Endothelial cell of umbilical vein (primary cell): ENCODE results near the gene CCR7. TPM values are rescaled to one million over a fixed set of nuclear protein-coding genes. Genes with fewer than 3 reads are reported as not detected.

ENCODE experiments used
- BruUV-seq: library from RNA; stranded (reverse); fragments of 400-500 nt; replicated peaks from 2 replicates; lab custom pipeline; 2021; lab: Mats Ljungman, UMichigan
- CTCF ChIA-PET: fragments of 300-600, 350-600 bp; sonication (Branson Sonifier 250); formaldehyde crosslinking; loops from one replicate; lab custom pipeline; 2021; ENCODE audit warnings: antibody characterized with exemption, inconsistent platforms; lab: Charles Lee
- POLR2A ChIA-PET: fragments of 300-600, 350-600 bp; sonication (Branson Sonifier 250); formaldehyde crosslinking; loops from one replicate; lab custom pipeline; 2021; ENCODE audit warnings: antibody characterized with exemption, inconsistent platforms; lab: Charles Lee
- DNase-seq: peaks from one replicate; pipeline ENCODE4 v3.0.0-alpha.2; 2011; ENCODE audit warnings: low read depth, low spot score
- FAIRE-seq: peaks from 2 replicates; lab custom pipeline; 2011; peaks lifted over from hg19 to GRCh38; lab: Jason Lieb, UNC
- H2AFZ ChIP-seq: 2 replicates; pipeline ENCODE4 v1.6.0; 2012; ENCODE audit warnings: low read depth, low read length, control low read depth, inconsistent platforms
- H3K27ac ChIP-seq: 2 replicates; pipeline ENCODE4 v1.5.1; 2011; ENCODE audit warnings: low read depth, mild to moderate bottlenecking, control low read depth, low read length, moderate library complexity; ENCODE audit not compliant: insufficient read depth
- H3K27me3 ChIP-seq, 2 experiments: 2 replicates each; pipeline versions ENCODE4 v1.6.0 to v1.6.1; 2011; ENCODE audit warnings: low read length in 2 of 2, mixed read lengths in 1 of 2; ENCODE audit not compliant: control insufficient read depth in 2 of 2, insufficient read depth in 2 of 2
- H3K36me3 ChIP-seq, 2 experiments: 2 replicates in 1 of 2; 3 replicates in 1 of 2; pipeline ENCODE4 v1.5.1; 2011; ENCODE audit warnings: low read length in 2 of 2, mild to moderate bottlenecking in 1 of 2, moderate library complexity in 1 of 2; ENCODE audit not compliant: control insufficient read depth in 2 of 2, insufficient read depth in 2 of 2; ENCODE audit errors: extremely low read depth in 1 of 2
- H3K4me1 ChIP-seq: 3 replicates; pipeline ENCODE4 v1.5.1; 2011; ENCODE audit warnings: mild to moderate bottlenecking, low read length; ENCODE audit not compliant: control insufficient read depth, insufficient read depth; ENCODE audit errors: extremely low read depth
- H3K4me2 ChIP-seq: 2 replicates; pipeline ENCODE4 v1.6.1; 2011; ENCODE audit warnings: low read length, control low read depth, mixed read lengths; ENCODE audit not compliant: insufficient read depth
- H3K4me3 ChIP-seq, 3 experiments: fragments of 200-600 bp in 1 of 3; sonication (generic), shearing (Covaris generic) in 1 of 3; replicated peaks in 1 of 3; 2 replicates each; pipeline ENCODE4 v1.5.1; 2011 to 2016; ENCODE audit warnings: control low read depth in 3 of 3, low read length in 3 of 3, mild to moderate bottlenecking in 2 of 3, inconsistent platforms in 1 of 3, low read depth in 1 of 3, moderate library complexity in 1 of 3; ENCODE audit not compliant: insufficient read depth in 1 of 3
- H3K79me2 ChIP-seq: 2 replicates; pipeline ENCODE4 v1.6.0; 2012; ENCODE audit warnings: low read length, inconsistent platforms; ENCODE audit not compliant: control insufficient read depth, insufficient read depth
- H3K9ac ChIP-seq: replicated peaks from 2 replicates; pipeline ENCODE3; 2011; ENCODE audit warnings: low read length, control low read depth; ENCODE audit not compliant: insufficient read depth; ENCODE audit errors: extremely low read depth
- H3K9me1 ChIP-seq: replicated peaks from 3 replicates; pipeline ENCODE4 v1.6.0; 2011; ENCODE audit warnings: mild to moderate bottlenecking, low read length; ENCODE audit not compliant: control insufficient read depth, insufficient read depth; ENCODE audit errors: extremely low read depth
- H3K9me3 ChIP-seq: replicated peaks from 2 replicates; pipeline ENCODE4 v1.5.1; 2012; ENCODE audit warnings: low read length, inconsistent platforms; ENCODE audit not compliant: control insufficient read depth, insufficient read depth
- H4K20me1 ChIP-seq: replicated peaks from 2 replicates; pipeline ENCODE3; 2011; ENCODE audit warnings: mild to moderate bottlenecking, low read length; ENCODE audit not compliant: control insufficient read depth, insufficient read depth; ENCODE audit errors: extremely low read depth
- CTCF ChIP-seq, 2 donors: IDR thresholded peaks; 1 replicate in 1 of 2; 2 replicates in 1 of 2; pipeline ENCODE4 v1.5.1; 2011; ENCODE audit warnings: low read length in 2 of 2, mild to moderate bottlenecking in 2 of 2, moderate library complexity in 2 of 2, control low read depth in 1 of 2, inconsistent platforms in 1 of 2, low read depth in 1 of 2; ENCODE audit not compliant: insufficient read depth in 1 of 2; ENCODE audit errors: extremely low read depth in 1 of 2
- EZH2 ChIP-seq: IDR thresholded peaks from 2 replicates; pipeline ENCODE4 v1.6.1; 2012; ENCODE audit warnings: borderline replicate concordance, low read depth, mild to moderate bottlenecking, moderate library complexity, low read length, inconsistent platforms; ENCODE audit not compliant: severe bottlenecking
- FOS ChIP-seq: IDR thresholded peaks from 2 replicates; pipeline ENCODE4 v1.6.1; 2011; ENCODE audit warnings: mild to moderate bottlenecking, low read length, moderate library complexity, borderline replicate concordance; ENCODE audit not compliant: insufficient read depth
- GATA2 ChIP-seq: IDR thresholded peaks from 2 replicates; pipeline ENCODE4 v1.7.0; 2011; ENCODE audit warnings: low read depth, mild to moderate bottlenecking, moderate library complexity, mixed read lengths, low read length; ENCODE audit not compliant: insufficient read length, insufficient read depth
- JUN ChIP-seq: IDR thresholded peaks from 2 replicates; pipeline ENCODE4 v1.6.1; 2011; ENCODE audit warnings: borderline replicate concordance, low read depth; ENCODE audit not compliant: insufficient read length, insufficient read depth
- MAX ChIP-seq: IDR thresholded peaks from 2 replicates; pipeline ENCODE4 v1.6.1; 2011; ENCODE audit not compliant: insufficient read depth, insufficient read length
- MYC ChIP-seq: IDR thresholded peaks from one replicate; pipeline ENCODE4 v1.6.1; 2011; ENCODE audit warnings: mild to moderate bottlenecking, low read depth, low read length
- POLR2A ChIP-seq: IDR thresholded peaks from 2 replicates; pipeline ENCODE4 v1.6.1; 2012; ENCODE audit warnings: low read depth, mild to moderate bottlenecking, control low read depth, low read length
- POLR2AphosphoS5 ChIP-seq: IDR thresholded peaks from 2 replicates; pipeline ENCODE4 v1.6.1; 2012; ENCODE audit warnings: low read depth, mild to moderate bottlenecking, control low read depth, low read length, moderate library complexity; ENCODE audit not compliant: insufficient read depth
- dilution Hi-C: fragments of 300-500 bp; cut with MboI; formaldehyde crosslinking; loops from one replicate; pipeline ENCODE4 v1.15.0; 2019; ENCODE audit warnings: low sequenced_read_pairs; ENCODE audit not compliant: extremely low pct_ligation_motif_present
- intact Hi-C: fragments of 100-400 bp; cut with micrococcal nuclease; formaldehyde crosslinking; loops from one replicate; pipeline ENCODE4 v1.10.0; 2022
- polyA plus RNA-seq, 4 experiments: library from polyadenylated mRNA; depleted of rRNA in 3 of 4; stranded (reverse) in 3 of 4; unstranded in 1 of 4; fragments of >200 nt; gene quantifications; 2 replicates each; pipeline versions ENCODE4 v1.2.1 to v1.2.3, GENCODE V29; 2011 to 2012; ENCODE audit warnings: missing spikeins in 1 of 4
- total RNA-seq: library from RNA; stranded (reverse); gene quantifications from 2 replicates; pipeline ENCODE4 v1.2.3, GENCODE V29; 2021

The CCR7 gene
- total and polyA plus RNA-seq, 2 donors (not counting 3 experiments of a cell fraction or from before 2014, with no cell fraction given): 0.18 TPM; not detected in 1

- FAIRE-seq: no peak
- no peak overlapping the region for H3K9ac ChIP-seq
- H3K4me3 ChIP-seq: no peak overlapping the region
- CTCF ChIA-PET: interaction anchor here (1.0 to 3.6 kb wide), 6 partner anchors 9 to 72 kb away, joined by 3 to 35 read pairs (median 5); no protein-coding TSS in a partner anchor
- BruUV-seq: no TSS peak
- TF ChIP-seq GATA2 (no peak), MYC (no peak), EZH2 (no peak), MAX (no peak), POLR2AphosphoS5 (no peak), POLR2A (no peak), JUN (no peak), CTCF (IDR thresholded peaks at IDR 0.05; ENCODE audit: extremely low read depth in 1 of 2, insufficient read depth in 1 of 2, low read depth in 1 of 2, low read length in 2 of 2) (no peak), FOS (no peak)
- no peaks in the 10 kb centered on the region for H3K27me3 ChIP-seq
- intact Hi-C loops (no loop called here), dilution Hi-C loops (no loop called here)
- no peaks in the 10 kb centered on the region for H3K9me3 ChIP-seq
- peaks cover 16% of the 10 kb centered on the region for H3K4me1 ChIP-seq
- no peak for DNase-seq
- no peaks in the 10 kb centered on the region for H3K79me2 ChIP-seq
- H4K20me1 ChIP-seq: no peaks in the 10 kb centered on the region
- no peaks in the 10 kb centered on the region for H3K36me3 ChIP-seq
- no peak overlapping the region for H2AFZ ChIP-seq
- POLR2A ChIA-PET: no interaction called here
- H3K27ac ChIP-seq: no peak overlapping the region
- no peak overlapping the region for H3K4me2 ChIP-seq
- H3K9me1 ChIP-seq: no peaks in the 10 kb centered on the region
These were observed 17.3 kb downstream of the CCR7 start for GRCh38 chr17:40547785-40548478.
